Esophagus (tissue), 2 donors: Measurements from ENCODE around the gene OASL. TPM values are rescaled to one million over a fixed set of nuclear protein-coding genes. Genes with fewer than 3 reads are reported as not detected.

Source experiments
- H3K27ac ChIP-seq, 2 donors: one replicate each; pipeline ENCODE4 v1.5.1; 2013; ENCODE audit warnings: low read depth in 2 of 2, mild to moderate bottlenecking in 2 of 2, inconsistent platforms in 1 of 2, low read length in 1 of 2, moderate library complexity in 1 of 2
- H3K27me3 ChIP-seq, 2 donors: one replicate each; pipeline ENCODE4 v1.6.1; 2013; ENCODE audit warnings: low read length in 2 of 2, control low read depth in 1 of 2, mild to moderate bottlenecking in 1 of 2; ENCODE audit not compliant: insufficient read depth in 2 of 2, control insufficient read depth in 1 of 2
- H3K36me3 ChIP-seq, 2 donors: one replicate each; pipeline ENCODE4 v1.6.1; 2013; ENCODE audit warnings: low read length in 1 of 2; ENCODE audit not compliant: control insufficient read depth in 2 of 2, insufficient read depth in 2 of 2
- H3K4me1 ChIP-seq, 2 donors: one replicate each; pipeline ENCODE4 v1.6.1; 2013; ENCODE audit warnings: low read length in 1 of 2; ENCODE audit not compliant: control insufficient read depth in 2 of 2, insufficient read depth in 2 of 2
- H3K4me3 ChIP-seq, 2 donors: one replicate each; pipeline ENCODE4 v1.5.1; 2013; ENCODE audit warnings: low read length in 2 of 2, mild to moderate bottlenecking in 2 of 2, low read depth in 1 of 2, moderate library complexity in 1 of 2
- H3K9me3 ChIP-seq, 2 donors: one replicate each; pipeline ENCODE4 v1.6.1; 2013; ENCODE audit warnings: mild to moderate bottlenecking in 2 of 2, low read depth in 1 of 2, low read length in 1 of 2, moderate library complexity in 1 of 2; ENCODE audit not compliant: control insufficient read depth in 2 of 2, insufficient read depth in 1 of 2
- WGBS, 2 donors: extraction: QIAGEN DNeasy Blood & Tissue Kit; methylation state at CpG; one replicate each; pipeline ENCODE4 v1.1.7; 2013; 5-methylcytosine and 5-hydroxymethylcytosine counted together
- polyA plus RNA-seq, 2 donors: library from polyadenylated mRNA; stranded (reverse); fragments of 200-250 nt; gene quantifications; one replicate each; pipeline ENCODE4 v1.2.3, GENCODE V29; 2013
- donor health status: healthy with polysubstance abuse.
- donor health status: Bipolar disorder and iron deficiency.

Gene OASL
- polyA plus RNA-seq, 2 donors: 0.90 to 1.9 TPM

DNA sequence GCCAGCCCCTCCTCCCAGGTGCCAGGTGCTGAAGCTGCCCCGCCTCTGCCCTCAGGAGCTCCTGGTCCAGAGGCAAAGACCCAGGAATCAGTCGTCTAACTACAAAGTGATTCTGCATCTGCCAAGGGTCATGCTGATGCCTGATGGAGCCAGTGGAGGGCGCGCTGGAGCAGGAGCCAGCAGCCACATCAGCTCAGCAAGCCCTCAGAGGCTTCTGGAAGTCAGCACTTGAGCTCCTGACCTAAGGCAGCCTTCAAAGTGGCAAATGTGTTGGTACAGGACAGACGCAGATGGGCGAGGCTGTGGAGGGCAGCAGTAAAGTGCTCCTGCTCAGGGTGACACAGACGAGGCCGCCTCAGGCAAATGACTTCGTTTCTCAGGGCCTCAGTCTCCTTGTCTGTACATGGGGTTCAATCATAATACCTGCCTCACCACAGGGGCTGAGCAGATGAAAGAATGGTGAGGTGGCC is 33.7 kb downstream of the OASL start:
- peaks cover 8 to 21% of the 10 kb centered on the region in 2 donors for H3K36me3 ChIP-seq
- 58 to 62% methylated on average over 9 of the region's 9 CpGs for WGBS, 2 donors

DNA sequence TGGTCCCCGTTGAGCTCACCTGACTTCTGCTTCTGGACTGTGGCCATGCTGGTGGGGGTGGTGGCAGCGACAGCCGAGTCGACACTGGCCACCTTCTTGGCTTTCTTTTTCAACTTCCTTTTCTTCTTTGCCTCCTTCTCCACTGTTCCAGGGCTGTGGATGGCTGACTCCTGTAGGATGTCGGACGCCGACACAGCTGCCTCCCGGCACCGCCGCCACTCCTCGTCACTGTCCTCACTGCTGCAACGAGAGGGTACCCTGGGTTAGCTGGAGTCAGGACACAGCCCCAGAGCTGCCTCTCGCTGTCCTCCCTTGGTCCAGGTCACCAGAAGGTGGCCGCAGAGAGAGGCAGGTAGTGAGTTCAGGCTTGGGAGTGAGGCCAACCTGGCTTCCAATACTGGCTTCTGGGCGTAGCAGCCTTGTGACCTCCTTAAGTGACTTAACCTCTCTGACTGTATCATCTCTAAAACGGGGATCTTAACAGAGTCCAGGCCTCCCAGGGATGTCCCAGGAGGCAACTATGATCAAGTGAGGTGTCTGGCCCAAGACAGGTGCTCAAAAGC is 34.7 kb downstream of the OASL start:
- H3K36me3 ChIP-seq: peaks cover 8 to 19% of the 10 kb centered on the region in 2 donors
- 80 to 93% methylated on average over 16 of the region's 16 CpGs for WGBS, 2 donors

More for the DNA sequence above, 33.7 kb downstream of the OASL start:
- no peak overlapping the region for H3K27ac ChIP-seq
- H3K27me3 ChIP-seq: no peaks in the 10 kb centered on the region
- no peaks in the 10 kb centered on the region for H3K9me3 ChIP-seq
- H3K4me3 ChIP-seq: no peak overlapping the region
- H3K4me1 ChIP-seq: peaks cover 0 to 3% of the 10 kb centered on the region in 2 donors

DNA sequence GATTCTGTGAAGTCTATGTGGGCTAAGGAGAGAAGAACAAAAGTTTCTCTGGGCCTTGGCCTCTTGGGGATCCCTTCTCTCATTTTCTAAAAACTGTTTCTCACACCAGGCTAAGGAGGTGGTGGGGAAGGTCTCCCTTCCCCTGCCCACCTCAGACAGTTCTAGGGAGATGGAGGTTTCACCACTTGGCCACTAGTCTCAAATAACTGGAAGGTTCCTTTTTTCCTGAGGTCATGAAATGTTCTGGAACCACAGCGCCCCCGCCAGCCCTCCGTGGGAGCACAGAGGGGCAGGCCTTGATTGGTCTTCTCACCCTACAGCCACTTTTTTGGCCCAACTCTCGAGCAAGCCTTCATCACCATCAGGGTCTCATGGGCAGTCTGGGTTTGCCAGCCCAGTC is 35.4 kb downstream of the OASL start:
- WGBS, 2 donors: 82 to 87% methylated on average over 4 of the region's 4 CpGs
- H3K27ac ChIP-seq: no peak overlapping the region
- peaks cover 8 to 19% of the 10 kb centered on the region in 2 donors for H3K36me3 ChIP-seq
- no peak overlapping the region for H3K4me3 ChIP-seq
- no peaks in the 10 kb centered on the region for H3K9me3 ChIP-seq
- H3K27me3 ChIP-seq: no peaks in the 10 kb centered on the region
- peaks cover 0 to 3% of the 10 kb centered on the region in 2 donors for H3K4me1 ChIP-seq

More for the DNA sequence above, 34.7 kb downstream of the OASL start:
- Histone ChIP-seq H3K9me3 (no peaks in the 10 kb centered on the region), H3K4me1 (peaks cover 0 to 3% of the 10 kb centered on the region in 2 donors), H3K27ac (no peak overlapping the region), H3K27me3 (no peaks in the 10 kb centered on the region), H3K4me3 (no peak overlapping the region)

GRCh38 chr12:121001841-121002483 is 37.1 kb downstream of the OASL start:
- H3K36me3 ChIP-seq: peaks cover 3 to 16% of the 10 kb centered on the region in 2 donors
- no peak overlapping the region for H3K27ac ChIP-seq
- WGBS, 2 donors: 87 to 92% methylated on average over 16 of the region's 16 CpGs
- no peaks in the 10 kb centered on the region for H3K27me3 ChIP-seq
- H3K4me3 ChIP-seq: no peak overlapping the region
- H3K9me3 ChIP-seq: no peaks in the 10 kb centered on the region
- peaks cover 0 to 3% of the 10 kb centered on the region in 2 donors for H3K4me1 ChIP-seq

DNA sequence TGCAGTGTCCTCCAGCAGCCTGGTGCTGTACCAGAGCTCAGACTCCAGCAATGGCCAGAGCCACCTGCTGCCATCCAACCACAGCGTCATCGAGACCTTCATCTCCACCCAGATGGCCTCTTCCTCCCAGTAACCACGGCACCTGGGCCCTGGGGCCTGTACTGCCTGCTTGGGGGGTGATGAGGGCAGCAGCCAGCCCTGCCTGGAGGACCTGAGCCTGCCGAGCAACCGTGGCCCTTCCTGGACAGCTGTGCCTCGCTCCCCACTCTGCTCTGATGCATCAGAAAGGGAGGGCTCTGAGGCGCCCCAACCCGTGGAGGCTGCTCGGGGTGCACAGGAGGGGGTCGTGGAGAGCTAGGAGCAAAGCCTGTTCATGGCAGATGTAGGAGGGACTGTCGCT is 38.0 kb downstream of the OASL start:
- H3K27me3 ChIP-seq: no peaks in the 10 kb centered on the region
- no peak overlapping the region for H3K4me3 ChIP-seq
- peaks cover 0 to 3% of the 10 kb centered on the region in 2 donors for H3K4me1 ChIP-seq
- WGBS, 2 donors: 81 to 84% methylated on average over 11 of the region's 11 CpGs
- H3K36me3 ChIP-seq: peaks cover 3 to 16% of the 10 kb centered on the region in 2 donors
- no peaks in the 10 kb centered on the region for H3K9me3 ChIP-seq
- H3K27ac ChIP-seq: no peak overlapping the region

DNA sequence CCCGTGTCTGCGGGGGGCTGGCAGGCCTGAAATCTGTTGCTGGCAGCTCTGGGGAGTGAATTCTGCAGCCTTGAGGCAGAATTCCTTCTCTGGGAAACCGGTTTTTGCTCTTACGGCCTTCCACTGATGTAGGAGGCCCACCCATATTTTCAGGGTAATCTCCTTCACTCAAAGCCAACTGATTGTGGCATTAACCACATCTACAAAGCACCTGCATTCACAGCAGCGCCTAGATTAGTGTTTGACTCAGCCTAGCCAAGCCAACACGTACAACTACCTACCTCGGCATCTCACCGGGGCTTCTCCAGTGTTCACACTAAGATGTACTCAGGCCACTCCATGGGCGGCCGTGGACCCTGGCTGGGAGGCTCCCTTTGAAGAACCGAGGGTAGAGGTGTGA is 38.5 kb downstream of the OASL start:
- no peak overlapping the region for H3K27ac ChIP-seq
- 60 to 61% methylated on average over 11 of the region's 11 CpGs for WGBS, 2 donors
- H3K27me3 ChIP-seq: no peaks in the 10 kb centered on the region
- no peak overlapping the region for H3K4me3 ChIP-seq
- no peaks in the 10 kb centered on the region for H3K9me3 ChIP-seq
- H3K4me1 ChIP-seq: peaks cover 0 to 3% of the 10 kb centered on the region in 2 donors
- H3K36me3 ChIP-seq: peaks cover 2 to 16% of the 10 kb centered on the region in 2 donors

GRCh38 chr12:120999191-121000120 is 39.6 kb downstream of the OASL start:
- Histone ChIP-seq H3K9me3 (no peaks in the 10 kb centered on the region), H3K27ac (no peak overlapping the region), H3K36me3 (peaks cover 0 to 16% of the 10 kb centered on the region in 2 donors), H3K27me3 (no peaks in the 10 kb centered on the region), H3K4me1 (peaks cover 0 to 3% of the 10 kb centered on the region in 2 donors), H3K4me3 (no peak overlapping the region)
- WGBS, 2 donors: 49 to 53% methylated on average over 22 to 23 of the region's 23 CpGs

DNA sequence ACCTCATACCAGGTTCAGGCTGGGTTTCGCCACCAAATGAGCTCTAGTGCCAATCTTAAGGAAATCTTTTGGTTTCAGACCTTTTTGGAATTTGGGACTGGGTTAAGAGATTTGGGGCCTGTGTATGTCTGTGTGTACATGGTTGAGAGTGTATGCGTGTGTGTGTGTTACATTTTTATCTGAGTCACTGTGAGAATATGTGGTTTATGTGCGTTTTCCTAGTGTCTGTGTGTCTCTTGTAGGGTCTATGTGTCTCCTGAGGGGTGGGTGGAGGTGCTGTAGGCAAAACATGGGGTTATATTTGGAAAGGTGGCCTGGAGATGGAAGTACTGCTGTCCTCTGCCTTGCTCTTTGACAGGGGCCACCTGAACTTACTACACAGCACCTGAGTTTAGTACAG is 40.6 kb downstream of the OASL start:
- H3K27me3 ChIP-seq: no peaks in the 10 kb centered on the region
- 72 to 75% methylated on average over 3 of the region's 3 CpGs for WGBS, 2 donors
- H3K4me1 ChIP-seq: peaks cover 0 to 3% of the 10 kb centered on the region in 2 donors
- H3K27ac ChIP-seq: no peak overlapping the region
- H3K9me3 ChIP-seq: no peaks in the 10 kb centered on the region
- H3K4me3 ChIP-seq: no peak overlapping the region
- H3K36me3 ChIP-seq: peaks cover 0 to 9% of the 10 kb centered on the region in 2 donors

DNA sequence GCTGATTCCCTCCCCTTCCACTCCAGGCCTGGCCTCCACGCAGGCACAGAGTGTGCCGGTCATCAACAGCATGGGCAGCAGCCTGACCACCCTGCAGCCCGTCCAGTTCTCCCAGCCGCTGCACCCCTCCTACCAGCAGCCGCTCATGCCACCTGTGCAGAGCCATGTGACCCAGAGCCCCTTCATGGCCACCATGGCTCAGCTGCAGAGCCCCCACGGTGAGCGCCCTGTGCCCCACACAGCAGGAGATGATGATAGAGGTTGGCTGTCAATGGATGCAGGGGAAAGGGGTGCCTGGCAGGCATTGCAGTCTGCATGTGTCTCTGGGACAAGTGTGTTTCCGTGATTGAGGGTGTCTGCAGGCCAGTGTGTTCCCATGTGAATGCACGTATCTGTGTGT is 41.6 kb downstream of the OASL start:
- Histone ChIP-seq H3K36me3 (peaks cover 0 to 9% of the 10 kb centered on the region in 2 donors), H3K4me3 (no peak overlapping the region), H3K27me3 (no peaks in the 10 kb centered on the region), H3K4me1 (peaks cover 0 to 3% of the 10 kb centered on the region in 2 donors), H3K9me3 (no peaks in the 10 kb centered on the region), H3K27ac (no peak overlapping the region)
- WGBS, 2 donors: 84 to 87% methylated on average over 9 of the region's 9 CpGs
